GM18499 (cell line): ENCODE measurements around the gene PRKAR1A.

Experiments used
- ATAC-seq: cut with Tn5 transposase; IDR thresholded peaks from one replicate; pipeline ENCODE4 v1.9.1; 2021; ENCODE audit warnings: moderate number of reproducible peaks; ENCODE audit not compliant: insufficient read depth, unreplicated experiment

The PRKAR1A gene

DNA sequence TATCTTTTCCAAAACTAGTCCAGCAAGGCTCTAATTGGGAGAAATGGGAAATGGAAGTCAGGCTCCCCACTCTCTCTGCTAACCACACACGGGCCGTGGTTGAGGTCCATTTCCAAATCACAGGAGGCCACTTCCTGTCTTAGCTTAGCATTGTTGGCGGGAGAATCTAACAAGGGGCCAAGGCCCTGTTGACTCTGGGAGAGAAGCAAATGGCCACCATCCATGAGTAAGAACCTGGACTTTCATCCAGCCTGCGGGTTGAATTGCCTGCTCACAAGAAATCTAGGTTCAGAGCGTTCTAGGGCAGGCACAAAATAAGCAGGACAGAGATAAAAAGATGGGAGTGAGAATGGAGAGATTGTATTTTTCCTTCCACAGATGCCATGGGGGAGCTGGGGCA lies 83.3 kb downstream of the PRKAR1A start:
- no peak for ATAC-seq

DNA sequence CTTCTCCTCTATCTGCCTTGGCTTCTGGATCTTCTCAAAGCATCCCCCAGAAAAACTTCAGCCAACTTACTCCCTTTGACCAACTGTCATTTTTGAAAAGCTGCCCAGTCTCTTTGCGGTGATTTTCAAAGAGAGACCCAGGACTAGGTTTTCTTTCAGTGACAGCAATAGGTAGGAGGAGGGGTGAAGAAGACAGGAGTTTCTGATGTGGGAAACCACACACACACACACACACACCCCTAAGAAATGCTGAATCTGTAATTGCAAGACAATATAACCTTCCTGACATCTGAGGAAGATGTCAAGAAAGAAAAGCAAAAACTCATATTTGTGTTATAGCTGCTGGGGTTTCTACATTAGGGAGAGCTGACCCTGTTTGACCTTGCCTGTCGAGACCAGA lies 83.8 kb downstream of the PRKAR1A start:
- ATAC-seq = no peak

- no peak for ATAC-seq
Observed at GRCh38 chr17:68596411-68596945, 84.2 kb downstream of the PRKAR1A start.

DNA sequence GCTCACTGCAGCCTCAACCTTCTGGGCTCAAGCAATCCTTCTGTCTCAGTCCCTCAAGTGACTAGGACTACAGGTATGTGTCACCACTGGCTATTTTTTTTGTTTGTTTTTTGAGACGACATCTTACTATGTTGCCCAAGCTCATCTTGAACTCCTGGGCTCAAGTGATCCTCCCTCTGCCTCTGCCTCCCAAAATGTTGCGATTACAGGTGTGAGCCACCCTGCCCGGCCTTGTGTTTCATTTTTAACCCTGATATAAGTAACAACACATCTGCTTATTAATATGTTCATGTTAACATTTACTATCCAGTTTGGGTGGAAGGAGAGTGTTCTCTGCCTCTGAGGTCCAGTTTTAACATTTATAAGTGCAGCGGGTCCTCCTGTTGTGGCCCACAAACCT lies 85.8 kb downstream of the PRKAR1A start:
- no peak for ATAC-seq

GRCh38 chr17:68598545-68598961 lies 86.3 kb downstream of the PRKAR1A start:
- ATAC-seq = no peak

GRCh38 chr17:68599091-68599490 lies 86.9 kb downstream of the PRKAR1A start:
- no peak for ATAC-seq

GRCh38 chr17:68599552-68600066 lies 87.4 kb downstream of the PRKAR1A start:
- no peak for ATAC-seq

DNA sequence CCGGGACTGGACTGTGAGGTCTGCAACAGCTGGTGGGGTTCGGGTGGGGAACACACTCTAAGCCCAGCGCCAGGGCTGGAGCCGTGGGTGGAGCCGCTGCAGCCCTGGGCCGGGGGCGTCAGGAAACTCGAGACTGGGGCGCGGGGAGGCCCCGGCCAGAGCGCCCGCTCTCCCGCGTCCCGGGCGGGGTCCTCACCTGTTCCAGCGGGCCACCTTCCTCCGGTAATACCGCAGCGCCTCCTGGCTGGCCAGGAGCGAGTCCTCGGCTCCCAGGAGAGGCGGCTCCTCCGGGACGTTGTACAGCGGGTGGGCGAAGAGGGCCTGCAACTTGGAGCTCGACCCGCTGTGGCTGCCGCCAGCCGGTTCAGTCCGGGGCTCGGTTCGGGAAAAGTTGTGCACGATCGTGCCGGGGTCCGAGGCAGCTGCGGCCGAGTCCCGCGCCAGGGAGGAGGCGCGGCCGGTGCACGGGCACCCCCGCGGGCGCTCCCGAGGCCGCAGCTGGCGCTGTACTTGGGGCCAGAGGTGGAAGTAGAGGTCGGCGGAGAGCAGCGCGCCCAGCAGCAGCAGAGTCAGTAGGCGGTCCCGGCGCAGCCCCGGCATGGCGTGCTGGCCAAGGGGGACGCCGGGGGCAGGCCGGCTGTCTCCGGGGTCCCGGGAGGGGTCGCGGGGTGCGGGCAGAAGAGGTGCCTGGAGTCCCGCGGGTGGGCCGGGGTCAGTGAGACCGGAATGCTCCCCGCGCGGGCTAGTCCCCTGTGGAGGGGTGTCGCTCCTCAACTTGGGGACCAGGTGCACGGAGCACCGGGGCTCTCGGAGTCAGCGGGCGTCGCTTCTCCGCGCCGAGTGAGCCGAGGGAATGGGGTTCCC lies 88.1 kb downstream of the PRKAR1A start:
- ATAC-seq = no peak
